PC-3 (cell line): Measurements from ENCODE around the gene VAPA.

Experiments
- CTCF ChIP-seq: fragments of 300-600 bp; sonication (generic); conservative IDR thresholded peaks from 2 replicates; pipeline ENCODE4 v1.5.1; 2017; ENCODE audit warnings: antibody characterized with exemption, low read depth, mild to moderate bottlenecking, low read length
- EZH2 ChIP-seq: fragments of 300-600 bp; sonication (generic); IDR thresholded peaks from one replicate; pipeline ENCODE4 v1.6.1; 2017; ENCODE audit warnings: antibody characterized with exemption, mild to moderate bottlenecking, low read length; ENCODE audit not compliant: unreplicated experiment
- EZH2phosphoT487 ChIP-seq: fragments of 300-600 bp; sonication (generic); IDR thresholded peaks from 2 replicates; pipeline ENCODE4 v1.6.1; 2018; ENCODE audit warnings: mild to moderate bottlenecking, antibody characterized with exemption, low read length, borderline replicate concordance

DNA sequence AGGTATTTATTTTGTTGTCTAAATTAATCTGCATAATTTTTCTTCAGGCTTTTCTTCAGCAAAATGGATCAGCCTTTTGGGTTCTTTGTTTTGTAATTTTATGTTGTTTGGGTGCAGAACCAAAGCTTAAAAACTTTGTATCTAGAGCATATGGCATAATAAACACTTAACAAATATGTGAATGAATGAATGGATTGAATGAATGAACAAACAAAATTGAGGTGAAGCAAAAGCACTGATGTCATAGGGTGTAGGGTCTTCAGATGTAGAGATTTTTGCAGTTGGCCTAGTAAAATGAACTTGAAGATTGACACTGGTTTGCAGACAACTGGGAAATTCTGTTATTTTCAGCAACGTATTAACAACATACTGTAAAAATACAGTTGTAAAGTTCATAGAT lies 17.3 kb downstream of the VAPA start:
- no peak for TF ChIP-seq CTCF
- TF ChIP-seq EZH2phosphoT487, result no peak
- no peak for TF ChIP-seq EZH2
